GM12875 (cell line): Measurements from ENCODE around the gene MAGEA8.
"Not testable (repeated sequence)": the region's sequence is repeated elsewhere in the genome, so short reads cannot be mapped to it uniquely, and the experiment has no call there.

Source experiments
- H3K4me3 ChIP-seq: one replicate; pipeline ENCODE4 v1.5.1; 2011; ENCODE audit warnings: low read depth, low read length, control low read depth
- CTCF ChIP-seq: IDR thresholded peaks from 2 replicates; pipeline ENCODE4 v1.5.1; 2011; ENCODE audit warnings: low read depth, mild to moderate bottlenecking, control low read depth, inconsistent platforms, low read length, moderate library complexity, borderline replicate concordance; ENCODE audit not compliant: insufficient read depth

Gene MAGEA8

DNA sequence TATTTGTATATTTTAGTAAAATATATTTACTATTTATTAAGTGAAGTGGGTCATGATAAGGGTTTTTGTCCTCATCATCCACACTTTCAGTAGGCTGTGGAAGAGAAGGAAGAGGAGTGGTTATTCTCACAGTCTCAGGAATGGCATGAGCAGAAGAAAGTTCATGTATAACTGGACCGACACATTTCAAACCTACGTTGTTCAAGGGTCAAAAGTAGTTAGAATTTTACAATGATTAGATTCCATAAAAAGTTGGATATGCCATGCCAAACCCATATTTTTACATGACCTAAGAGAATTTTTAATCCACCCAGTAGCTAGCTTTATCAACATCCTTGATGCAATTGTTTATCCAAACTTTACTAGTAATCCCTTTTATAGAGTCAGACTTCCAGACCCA is 15.6 kb upstream of the MAGEA8 start:
- no peak for TF ChIP-seq CTCF
- no peak overlapping the region for H3K4me3 ChIP-seq

DNA sequence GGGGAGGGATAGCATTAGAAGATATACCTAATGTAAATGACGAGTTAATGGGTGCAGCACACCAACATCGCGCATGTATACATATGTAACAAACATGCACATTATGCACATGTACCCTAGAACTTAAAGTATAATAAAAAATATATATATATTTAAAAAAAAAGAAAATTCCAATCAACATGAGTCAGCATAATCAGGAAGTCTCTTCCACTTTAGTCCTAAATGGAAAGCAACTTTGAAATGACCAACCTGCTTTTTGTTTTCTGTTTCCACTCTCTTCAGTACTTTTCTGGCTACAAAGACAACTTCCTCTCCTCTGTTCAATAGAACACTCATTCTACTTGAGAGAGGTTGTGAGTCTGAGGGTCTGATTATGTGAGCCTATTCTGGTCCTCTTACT is 13.5 kb upstream of the MAGEA8 start:
- no peak for TF ChIP-seq CTCF
- no peak overlapping the region for H3K4me3 ChIP-seq

- no peak for TF ChIP-seq CTCF
- no peak overlapping the region for H3K4me3 ChIP-seq
Measured at GRCh38 chrX:149870840-149871239, 10.1 kb upstream of the MAGEA8 start.

- no peak for TF ChIP-seq CTCF
- no peak overlapping the region for H3K4me3 ChIP-seq
Measured at GRCh38 chrX:149871433-149871832, 9.6 kb upstream of the MAGEA8 start.

DNA sequence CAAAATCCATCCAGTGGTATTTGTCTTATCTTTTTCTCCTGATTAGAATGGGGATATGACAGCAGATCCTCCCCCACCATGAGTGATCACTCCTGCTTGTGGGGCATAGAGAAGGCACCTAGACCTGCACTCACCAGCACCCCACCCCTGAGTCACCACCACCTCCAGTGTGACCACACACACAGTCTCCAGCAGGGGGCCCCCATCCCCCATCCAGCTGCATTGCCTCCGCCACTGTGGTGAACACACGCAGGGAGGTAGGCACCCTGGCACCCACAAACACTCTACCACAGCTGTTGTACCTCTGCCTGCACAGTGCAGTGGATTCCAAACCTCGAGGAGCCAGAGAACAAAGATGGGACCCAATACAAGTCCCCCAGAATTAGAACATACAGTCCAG is 9.0 kb upstream of the MAGEA8 start:
- TF ChIP-seq CTCF, result peak; percentile 78
- no peak overlapping the region for H3K4me3 ChIP-seq

GRCh38 chrX:149877157-149877556 is 3.8 kb upstream of the MAGEA8 start:
- H3K4me3 ChIP-seq, result no peak overlapping the region
- TF ChIP-seq CTCF, result no peak

GRCh38 chrX:149877636-149878035 is 3.3 kb upstream of the MAGEA8 start:
- no peak overlapping the region for H3K4me3 ChIP-seq
- TF ChIP-seq CTCF, result no peak

DNA sequence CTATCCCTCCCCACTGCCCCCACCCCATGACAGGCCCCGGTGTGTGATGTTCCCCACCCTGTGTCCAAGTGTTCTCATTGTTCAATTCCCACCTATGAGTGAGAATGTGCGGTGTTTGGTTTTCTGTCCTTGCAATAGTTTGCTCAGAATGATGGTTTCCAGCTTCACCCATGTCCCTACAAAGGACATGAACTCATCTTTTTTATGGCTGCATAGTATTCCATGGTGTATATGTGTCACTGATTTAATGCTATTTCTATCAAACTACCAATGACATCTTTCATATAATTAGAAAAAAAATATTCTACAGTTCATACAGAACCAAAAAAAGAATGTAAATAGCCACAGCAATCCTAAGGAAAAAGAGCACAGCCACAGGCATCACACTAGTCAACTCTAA is 9.8 kb downstream of the MAGEA8 start:
- H3K4me3 ChIP-seq, result not testable (repeated sequence)
